ENCODE measurements around the gene DTD2.
"Not testable (repeated sequence)": the region's sequence is repeated elsewhere in the genome, so short reads cannot be mapped to it uniquely, and the experiment has no call there.

DTD2 gene

DNA sequence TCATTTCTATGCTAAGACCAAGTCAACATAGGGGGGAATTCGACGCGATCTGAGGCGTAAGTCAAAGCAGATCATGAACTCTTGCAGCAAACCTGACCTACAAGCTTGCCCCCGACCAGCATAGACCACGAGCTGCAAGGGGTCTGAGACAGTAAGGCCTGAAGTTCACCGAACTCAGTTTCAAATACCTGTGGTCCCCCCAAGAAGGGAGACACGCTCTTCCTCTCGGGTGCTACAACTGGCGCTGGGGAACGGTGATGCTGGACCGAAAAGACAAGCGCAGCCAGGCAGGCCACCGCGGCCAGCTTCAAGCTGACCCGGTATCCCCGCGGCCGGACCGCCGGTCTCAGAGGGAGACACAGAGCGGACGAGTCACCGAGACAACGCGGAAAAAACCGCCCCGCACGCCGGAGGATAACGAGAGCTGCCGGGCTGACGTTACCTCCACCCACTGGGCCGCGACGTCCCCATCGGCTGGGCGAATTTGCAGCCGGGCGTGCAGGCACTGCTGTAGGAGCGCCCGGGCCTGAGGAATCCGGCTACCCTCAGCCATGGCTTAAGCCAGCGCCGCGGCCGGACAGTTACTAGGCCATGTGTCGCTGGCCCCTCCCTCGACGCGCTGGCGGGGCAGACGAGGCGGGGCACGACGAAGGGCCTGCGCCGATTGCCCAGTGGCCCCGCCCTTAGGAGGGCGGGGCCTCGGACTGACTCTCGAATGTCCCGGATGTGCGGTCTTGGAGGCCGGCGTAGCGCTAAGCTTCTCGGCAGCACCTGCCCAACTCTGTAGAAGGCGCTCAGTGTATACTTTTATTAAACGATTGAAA, at the start of gene DTD2:
Gene DTD2 (minus strand): TSS at position 666 of the 824 bp plus-strand sequence. CDS start 113 bp downstream, at position 553.
- DNase-seq (ENCODE audit: low spot score): peak; percentile 98

DNA sequence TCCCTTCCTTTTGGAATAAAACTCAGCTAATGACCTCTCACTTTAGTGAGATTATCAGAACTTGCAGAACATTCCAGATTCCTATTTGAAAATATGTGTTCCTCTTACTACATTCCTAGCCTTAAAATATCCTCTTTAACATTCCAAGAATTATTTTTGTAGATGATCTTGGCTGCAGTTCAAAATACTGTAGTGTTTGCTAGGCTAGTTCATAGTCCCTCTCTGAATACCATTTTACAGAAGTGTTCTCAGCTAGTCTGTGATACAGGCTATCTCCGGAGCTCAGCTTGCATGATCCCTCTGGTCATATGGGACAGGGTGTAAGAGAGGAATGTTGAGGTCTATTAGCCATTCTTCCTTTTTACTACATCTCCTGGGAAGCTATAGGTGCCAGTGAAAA, 48.1 kb upstream of the DTD2 start:
- peak; percentile 70 for DNase-seq (ENCODE audit: low spot score)

DNA sequence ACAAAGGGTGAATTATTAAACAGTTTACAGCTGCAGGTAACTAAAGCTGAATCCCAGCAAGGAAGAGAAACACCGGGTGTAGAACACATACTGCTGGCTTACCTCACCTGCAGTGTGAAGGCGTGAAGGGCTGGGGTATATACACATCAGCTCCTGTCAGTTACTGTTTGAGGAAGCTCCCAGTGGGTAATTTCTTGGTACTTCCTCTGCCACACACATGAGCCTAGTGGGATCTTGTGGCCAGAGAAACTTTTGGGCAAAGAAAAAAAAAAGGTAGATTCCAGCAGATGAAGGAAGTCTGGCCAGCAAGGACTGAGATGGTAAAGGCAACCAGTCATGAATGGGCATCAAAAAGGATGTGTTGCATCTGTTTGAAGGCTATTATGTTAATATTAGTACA, 44.6 kb upstream of the DTD2 start:
- no peak for DNase-seq (ENCODE audit: low spot score)

DNA sequence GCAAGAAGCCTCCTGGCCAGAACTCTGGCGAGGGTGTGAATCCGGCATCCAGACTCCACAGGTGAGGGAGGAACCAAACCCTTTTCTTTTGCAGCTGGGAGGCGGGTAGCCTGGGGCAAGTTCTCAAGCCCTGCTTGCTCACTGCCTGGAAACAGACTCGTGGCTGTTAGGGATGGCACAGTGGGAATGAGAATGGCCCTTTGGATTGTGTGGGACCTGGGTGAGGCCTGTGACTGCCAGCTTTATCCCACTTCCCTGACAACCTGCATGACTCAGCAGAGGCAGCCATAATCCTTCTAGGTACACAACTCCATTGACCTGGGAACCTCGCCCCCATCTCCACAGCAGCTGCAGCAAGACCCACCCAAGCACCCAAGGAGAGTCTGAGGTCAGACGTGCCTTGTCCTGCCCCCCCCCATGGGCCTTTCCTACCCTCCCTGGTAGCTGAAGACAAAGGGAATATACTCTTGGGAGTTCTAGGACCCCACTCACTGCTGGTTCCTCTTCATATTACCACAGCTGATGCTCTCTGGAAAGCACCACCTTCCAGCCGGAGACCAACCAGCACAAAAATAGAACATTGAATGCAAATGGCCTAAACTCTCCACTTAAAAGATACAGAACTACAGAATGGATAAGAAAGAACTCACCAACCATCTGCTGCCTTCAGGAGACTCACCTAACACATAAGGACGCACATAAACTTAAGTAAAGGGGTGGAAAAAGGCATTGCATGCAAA, 35.6 kb upstream of the DTD2 start:
- no peak for DNase-seq (ENCODE audit: low spot score)

DNA sequence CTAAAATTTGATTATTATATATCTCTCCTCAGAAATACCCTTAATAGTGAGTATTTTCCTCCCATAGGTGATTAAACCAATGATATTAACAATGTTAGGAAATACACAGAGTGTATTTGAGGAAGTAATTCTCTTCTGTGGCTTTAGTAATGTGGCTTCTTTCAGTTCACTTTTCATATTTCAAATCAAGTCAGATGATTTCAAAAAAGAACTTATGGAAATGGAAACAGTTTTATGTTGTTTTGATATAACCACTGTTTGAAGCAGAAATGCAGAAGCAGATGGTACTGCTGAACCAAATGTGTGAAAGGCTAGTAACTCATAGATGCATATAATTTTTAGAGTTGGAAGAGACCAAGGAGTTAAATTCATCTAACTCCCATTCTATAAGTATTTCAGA, 32.4 kb upstream of the DTD2 start:
- no peak for DNase-seq (ENCODE audit: low spot score)

DNA sequence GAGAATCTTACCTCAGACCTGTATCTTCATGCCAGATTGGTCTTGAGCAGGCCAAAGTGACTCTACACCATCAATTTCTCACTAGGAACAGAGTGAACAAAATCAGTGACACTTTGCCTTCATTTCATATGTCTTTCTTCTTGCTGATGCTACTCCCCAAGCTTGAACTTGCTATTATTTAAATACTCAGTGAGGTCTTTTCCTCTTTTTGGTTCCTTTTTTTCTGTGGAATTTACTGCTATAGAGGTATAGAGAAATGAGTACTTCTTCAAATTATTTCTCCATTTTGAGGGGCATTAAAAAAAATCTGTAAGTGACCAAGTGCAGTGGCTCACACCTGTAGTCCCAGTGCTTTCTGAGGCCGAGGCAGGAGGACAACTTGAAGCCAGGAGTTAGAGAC, 30.6 kb upstream of the DTD2 start, which contains the start of gene GPR33:
Gene GPR33 (minus strand): TSS at position 154 of the 400 bp plus-strand sequence. CDS start 4,074 bp downstream, outside the sequence.
- no peak for DNase-seq (ENCODE audit: low spot score)

DNA sequence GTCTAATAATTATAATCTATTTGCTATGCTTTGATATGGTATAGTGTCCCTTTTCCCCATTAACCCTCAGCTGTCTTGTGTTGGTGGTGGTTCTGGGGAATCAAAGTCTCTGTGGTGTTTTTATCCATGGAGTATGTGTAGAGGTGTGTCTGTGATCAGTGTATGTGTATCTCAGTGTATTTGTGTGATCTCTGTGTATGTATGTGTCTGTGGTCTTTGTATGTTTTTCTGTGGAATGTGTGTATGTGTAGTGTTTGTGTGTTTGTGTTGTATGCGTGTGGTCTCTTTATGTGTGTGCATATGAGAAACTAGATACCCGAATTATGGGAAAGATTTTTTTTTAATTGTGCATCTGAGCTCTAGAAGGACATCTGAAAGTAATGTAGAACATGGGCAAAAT, 29.5 kb upstream of the DTD2 start:
- DNase-seq (ENCODE audit: low spot score): no peak

DNA sequence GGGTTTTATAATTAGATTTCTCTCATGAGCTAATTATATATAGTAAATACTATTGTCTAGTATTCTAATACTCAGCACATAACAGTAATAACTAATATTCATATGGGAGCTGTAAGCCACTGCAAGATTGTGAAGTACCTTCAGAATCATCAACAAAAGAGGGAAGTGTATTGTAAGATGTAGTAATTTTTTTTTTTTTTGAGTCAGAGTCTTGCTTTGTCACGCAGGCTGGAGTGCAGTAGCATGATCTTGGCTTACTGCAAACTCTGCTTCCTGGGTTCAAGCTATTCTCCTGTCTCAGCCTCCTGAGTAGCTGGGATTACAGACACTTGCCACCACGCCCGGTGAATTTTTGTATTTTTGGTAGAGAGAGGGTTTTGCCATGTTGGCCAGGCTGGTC, 27.4 kb upstream of the DTD2 start:
- DNase-seq (ENCODE audit: low spot score): no peak

DNA sequence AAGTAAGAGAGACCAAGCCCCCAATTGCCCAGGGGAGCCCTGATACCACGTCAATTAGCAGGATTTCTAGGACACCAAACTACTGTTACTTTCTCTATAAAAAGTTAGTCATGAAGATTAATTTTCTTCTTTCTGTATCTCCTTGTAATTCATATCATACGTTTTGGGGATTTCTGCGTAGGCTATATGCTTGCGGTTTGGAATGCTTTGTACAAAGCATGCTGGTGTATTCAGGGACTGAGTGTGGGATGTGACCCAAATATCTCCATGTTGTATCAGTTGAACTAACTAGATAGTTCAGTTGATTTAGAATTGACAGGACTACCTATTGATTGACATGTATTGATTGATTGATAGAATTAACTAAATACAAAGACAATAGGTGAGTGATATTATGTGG, 22.9 kb upstream of the DTD2 start:
- no peak for DNase-seq (ENCODE audit: low spot score)

DNA sequence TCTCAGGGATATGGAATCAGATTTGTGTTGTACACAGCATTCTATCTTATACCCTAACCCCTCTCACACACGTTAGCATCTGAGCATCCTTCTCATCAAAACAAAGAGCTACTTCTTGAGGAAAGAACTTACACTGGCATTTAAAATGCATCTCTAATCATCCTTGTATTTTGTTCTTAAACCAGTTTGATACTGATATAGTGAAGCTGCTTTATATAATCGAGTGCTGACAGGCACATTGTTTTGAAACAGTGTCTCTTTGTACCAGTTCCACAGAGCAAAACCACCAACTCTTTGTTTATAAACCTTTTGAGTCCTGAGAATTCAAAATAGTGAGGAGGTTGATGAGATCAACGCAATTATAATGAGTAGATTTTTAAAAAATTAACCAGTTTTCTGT, 21.7 kb upstream of the DTD2 start:
- no peak for DNase-seq (ENCODE audit: low spot score)

DNA sequence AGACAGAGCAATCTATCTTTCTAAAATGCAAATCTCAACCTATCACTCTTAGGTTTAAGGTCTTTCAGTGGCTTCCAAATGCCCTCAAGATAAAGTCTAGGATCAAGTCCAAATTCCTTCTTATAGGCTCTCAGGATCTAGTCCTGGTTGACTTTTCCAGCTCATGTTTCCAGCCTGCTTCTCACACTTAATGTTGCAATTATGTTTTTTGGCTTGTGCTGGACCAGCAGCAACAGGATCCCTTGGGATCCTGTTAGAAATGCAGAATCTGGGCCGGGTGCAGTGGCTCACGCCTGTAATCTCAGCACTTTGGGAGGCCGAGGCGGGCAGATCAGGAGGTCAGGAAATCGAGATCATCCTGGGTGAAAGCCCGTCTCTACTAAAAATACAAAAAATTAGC, 19.9 kb upstream of the DTD2 start:
- DNase-seq (ENCODE audit: low spot score): no peak

DNA sequence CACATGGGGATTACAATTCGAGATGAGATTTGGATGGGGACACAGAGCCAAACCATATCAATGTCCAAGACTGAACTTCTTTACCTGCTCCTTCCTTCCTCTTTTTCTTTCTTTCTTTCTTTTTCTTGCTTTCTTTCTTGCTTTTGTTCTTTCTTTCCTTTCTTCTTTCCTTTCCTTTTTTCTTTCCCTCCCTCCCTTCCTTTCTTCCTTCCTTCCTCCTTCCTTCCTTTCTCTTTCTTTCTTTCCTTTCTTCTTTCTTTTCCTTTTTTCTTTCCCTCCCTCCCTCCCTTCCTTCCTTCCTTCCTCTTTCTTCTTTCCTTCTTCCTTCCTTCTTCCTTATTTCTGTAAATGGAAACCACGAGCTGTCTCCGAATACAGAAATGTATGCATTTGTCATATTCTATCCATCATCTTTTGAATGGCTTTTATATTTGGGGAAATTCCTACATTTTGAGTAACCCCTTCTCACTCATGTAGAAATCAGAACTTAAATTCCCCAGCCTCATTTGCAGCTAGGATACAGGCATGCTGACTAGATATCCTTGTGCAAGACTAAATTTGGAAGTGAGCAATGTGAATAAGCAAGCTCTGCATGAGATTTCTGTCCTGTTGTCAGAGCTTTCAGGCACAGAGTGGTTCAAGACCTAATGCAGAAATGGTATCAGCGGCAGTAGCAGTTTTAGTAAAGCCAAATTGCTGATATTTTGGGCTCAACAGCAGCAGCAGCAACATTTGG, 19.0 kb upstream of the DTD2 start:
- DNase-seq (ENCODE audit: low spot score): no peak

DNA sequence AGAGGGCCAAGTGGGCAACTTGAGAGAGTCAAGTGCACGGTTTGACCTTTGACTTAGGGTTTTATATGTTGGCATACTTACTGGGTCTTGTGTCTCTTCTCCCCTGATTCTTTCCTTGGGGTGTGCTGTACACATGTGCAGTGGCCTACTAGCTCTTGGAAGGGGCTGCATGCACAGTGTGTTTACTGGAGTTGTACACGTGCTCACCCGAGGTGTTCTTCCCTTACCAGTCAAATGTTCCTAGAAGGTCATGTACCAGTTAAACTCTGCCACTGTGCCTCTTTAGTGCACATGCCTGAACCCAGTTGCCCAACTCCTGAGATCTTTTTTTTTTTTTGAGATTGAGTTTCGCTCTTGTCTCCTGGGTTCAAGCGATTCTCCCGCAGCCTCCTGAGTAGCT, 9.2 kb upstream of the DTD2 start:
- no peak for DNase-seq (ENCODE audit: low spot score)

DNA sequence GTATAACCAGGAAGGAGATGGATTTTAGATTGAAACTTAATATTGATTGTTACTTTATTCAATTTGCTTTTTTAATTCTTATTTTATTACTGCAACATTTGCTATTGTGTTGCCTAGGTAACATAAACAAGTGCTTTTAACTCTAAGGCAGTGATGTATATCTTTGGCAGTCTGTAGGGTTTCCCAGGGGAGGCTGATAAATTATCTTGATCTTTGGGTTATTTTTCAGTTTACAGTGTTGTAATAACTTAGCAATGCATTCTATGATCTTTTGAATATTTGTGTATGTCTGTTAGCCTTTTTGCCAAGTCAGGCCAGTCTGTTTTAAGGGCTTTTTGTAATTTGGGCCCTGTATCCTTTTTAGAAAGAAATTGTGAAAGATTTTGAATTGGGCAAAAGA, 7.8 kb upstream of the DTD2 start:
- peak; percentile 45 for DNase-seq (ENCODE audit: low spot score)

DNA sequence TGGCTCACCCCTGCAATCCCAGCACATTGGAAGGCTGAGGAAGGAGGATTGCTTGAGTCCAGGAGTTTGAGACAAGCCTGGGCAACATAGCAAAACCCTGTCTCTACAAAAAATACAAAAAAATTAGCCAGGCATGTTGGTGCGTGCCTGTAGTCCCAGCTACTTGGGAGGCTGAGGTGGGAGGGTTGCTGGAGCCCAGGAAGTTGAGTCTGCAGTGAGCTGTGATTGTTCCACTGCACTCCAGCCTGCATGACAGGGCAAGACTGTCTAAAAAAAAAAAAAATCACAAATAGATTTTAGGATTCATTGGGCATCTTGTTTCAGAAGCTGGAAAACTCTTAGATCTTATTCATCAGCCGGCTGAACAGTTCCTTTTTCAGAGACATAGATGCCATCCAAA, 5.1 kb upstream of the DTD2 start:
- not testable (repeated sequence) for DNase-seq (ENCODE audit: low spot score)

DNA sequence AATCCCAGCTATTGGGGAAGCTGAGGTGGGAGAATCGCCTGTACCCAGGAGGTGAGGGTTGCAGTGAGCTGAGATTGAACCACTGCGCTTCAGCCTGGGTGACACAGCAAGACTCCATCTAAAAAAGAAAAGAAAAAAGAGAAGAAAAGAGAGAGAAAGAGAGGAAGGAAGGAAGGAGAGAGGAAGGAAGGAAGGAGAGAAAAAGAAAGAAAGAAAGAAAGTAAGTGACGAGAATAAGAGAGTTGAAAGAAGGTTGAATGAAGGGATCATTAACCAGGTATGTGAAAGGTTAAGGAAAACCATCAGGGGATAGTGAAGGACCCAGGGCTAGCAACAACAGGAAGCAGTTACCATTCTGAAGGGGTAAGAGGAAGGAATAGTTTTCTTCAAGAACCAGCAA, 4.2 kb upstream of the DTD2 start:
- no peak for DNase-seq (ENCODE audit: low spot score)

DNA sequence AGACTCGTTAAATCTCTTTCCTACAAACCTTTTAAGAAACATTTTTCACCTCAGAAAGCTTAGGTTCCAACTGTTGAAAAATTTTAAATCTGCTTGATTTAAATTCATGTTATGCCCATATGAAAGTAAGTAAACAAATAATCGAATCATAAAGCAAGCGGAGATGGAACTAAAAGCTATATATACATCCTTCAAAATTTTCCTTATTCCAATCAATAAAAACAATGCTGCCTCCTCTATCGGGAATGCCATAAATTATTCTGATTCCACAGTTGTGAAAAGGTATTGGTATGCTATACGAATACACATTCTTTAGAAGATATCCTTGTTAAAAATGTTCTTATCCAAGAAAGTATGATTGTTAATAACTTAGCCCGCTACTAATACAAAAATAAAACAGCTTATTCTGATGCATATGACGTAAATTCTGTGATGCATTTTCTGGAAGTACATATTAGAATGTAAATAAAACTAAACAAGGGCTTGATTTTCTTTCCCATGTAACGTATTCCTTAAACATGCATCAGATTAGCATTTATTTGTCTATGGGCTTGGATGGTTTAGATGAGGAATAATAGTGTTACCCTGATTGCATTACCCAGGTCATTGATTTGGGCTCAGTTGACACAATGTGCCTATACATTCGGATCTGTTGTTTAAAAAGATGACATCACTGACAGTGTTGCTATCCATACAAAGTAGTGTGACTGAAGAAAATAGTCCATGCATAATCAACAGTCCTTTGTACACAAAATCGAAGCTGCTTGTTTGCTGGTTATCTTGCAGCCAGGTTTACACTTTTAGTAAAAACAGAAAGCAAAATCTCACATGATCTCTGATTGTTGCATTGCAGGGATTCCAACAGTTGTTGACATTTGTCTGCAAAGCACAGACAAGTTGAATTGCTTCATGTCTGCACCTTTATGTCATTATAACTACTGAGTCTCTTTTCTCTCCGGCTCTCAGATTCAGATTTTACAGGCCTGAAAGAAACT, 656 bp upstream of the DTD2 start:
- no peak for DNase-seq (ENCODE audit: low spot score)

DNA sequence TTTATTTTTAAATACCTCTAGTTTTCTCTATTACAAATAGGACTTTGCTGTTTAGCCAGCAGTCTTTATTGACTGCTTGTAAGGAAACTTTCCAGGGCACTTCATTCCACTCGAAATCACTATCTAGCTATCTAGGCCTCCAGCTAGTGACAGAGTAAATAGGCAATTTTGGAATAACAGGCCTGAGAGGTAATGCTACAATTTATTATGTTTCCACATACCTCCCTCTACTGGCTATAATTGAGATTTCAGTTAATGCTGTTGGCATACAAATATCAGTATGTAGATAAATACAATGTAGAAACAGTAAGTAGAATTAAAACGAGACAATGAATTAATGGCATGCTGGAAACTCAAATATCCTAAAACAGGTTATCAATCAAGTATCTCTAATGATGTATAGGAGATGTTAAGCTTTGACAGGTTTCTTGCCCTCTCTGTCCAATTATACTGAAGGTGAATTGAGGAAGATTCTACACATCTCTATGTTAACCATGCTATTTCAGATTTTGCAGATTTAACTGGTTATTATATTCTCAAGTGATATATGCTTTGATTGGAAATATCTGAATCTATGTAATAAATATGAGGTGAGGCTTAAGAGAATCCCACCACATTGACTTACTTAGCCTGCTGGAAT, 7.2 kb downstream of the DTD2 start:
- peak; percentile 58 for DNase-seq (ENCODE audit: low spot score)

DNA sequence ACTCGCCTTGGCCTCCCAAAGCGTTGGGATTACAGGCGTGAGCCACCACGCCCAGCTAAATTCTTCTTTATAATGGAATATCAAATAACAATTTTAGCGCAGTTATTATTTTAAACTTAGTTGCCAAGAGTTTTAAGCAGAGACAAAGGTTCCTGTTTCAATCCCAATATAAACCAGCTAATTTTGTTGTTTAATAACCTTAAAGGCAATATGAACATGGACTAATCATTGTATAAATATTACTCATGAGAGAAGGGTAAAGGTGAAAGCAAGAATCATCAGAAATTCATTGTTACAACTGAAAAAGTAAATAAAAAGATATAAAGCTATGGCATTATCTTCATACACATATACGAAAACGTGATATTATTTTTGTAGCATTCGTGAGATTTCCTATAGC, 8.2 kb downstream of the DTD2 start:
- DNase-seq (ENCODE audit: low spot score): no peak

DNA sequence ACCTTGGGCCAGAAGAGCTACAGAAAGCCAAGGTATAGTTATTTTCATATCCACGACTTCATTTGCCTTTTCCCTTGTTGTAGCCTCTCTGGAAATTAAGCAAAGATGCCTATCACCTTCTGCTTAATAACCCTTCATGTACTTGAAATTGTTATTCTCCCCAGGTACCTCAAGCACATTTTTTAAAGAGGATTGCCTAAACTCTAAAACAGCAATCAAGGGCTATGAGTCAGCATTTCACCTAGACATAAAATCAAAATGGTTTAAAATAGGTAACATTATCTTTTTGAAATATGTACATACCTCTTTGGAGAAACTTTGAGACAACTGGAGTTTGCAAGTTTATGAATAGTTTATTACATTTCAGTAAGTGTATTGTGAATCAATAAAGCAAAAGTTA, 11.6 kb downstream of the DTD2 start:
- no peak for DNase-seq (ENCODE audit: low spot score)

DNA sequence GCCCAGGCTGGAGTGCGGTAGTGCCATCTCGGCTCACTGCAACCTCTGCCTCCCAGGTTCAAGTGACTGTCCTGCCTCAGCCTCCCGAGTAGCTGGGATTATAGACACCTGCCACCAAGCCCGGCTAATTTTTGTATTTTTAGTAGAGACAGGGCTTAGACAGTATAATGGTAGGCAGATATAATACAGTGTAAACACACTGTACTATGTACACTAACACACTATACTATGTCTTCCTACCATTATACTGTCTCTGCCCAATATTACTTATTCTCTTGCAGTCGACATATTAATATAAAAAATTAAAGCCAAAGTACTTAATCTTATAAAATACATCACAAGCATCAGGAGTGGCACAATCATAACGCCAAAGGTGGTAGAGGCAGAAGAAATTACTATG, 15.0 kb downstream of the DTD2 start:
- DNase-seq (ENCODE audit: low spot score): no peak
